Effector memory CD4-positive, alpha-beta T cell (primary cell): ENCODE measurements around the gene NUP214.

Experiments used
- DNase-seq, 3 donors: peaks; one replicate each; pipeline ENCODE4 v3.0.0-alpha.2; 2020
- H3K27ac ChIP-seq: 2 replicates; pipeline ENCODE4 v1.7.0; 2013; ENCODE audit warnings: mild to moderate bottlenecking, low read length, moderate library complexity; ENCODE audit not compliant: insufficient read depth, poor library complexity, severe bottlenecking
- H3K27me3 ChIP-seq: replicated peaks from 2 replicates; pipeline ENCODE4 v1.7.0; 2013; ENCODE audit warnings: mild to moderate bottlenecking, low read length; ENCODE audit not compliant: insufficient read depth, control insufficient read depth, poor library complexity, severe bottlenecking
- H3K36me3 ChIP-seq: 2 replicates; pipeline ENCODE4 v1.7.0; 2013; ENCODE audit warnings: mild to moderate bottlenecking, low read length, moderate library complexity; ENCODE audit not compliant: control insufficient read depth, insufficient read depth
- H3K4me1 ChIP-seq: 2 replicates; pipeline ENCODE4 v1.7.0; 2013; ENCODE audit warnings: low read length, mild to moderate bottlenecking; ENCODE audit not compliant: control insufficient read depth, insufficient read depth, poor library complexity, severe bottlenecking
- H3K4me3 ChIP-seq: 2 replicates; pipeline ENCODE4 v1.7.0; 2013; ENCODE audit warnings: low read length, low read depth, mild to moderate bottlenecking; ENCODE audit not compliant: insufficient read depth, poor library complexity, severe bottlenecking
- H3K9me3 ChIP-seq: 2 replicates; pipeline ENCODE4 v1.7.0; 2013; ENCODE audit warnings: mild to moderate bottlenecking, low read length, moderate library complexity; ENCODE audit not compliant: control insufficient read depth
- total RNA-seq, 3 donors: gene quantifications; one replicate each; lab custom pipeline; 2026; lab: John Stamatoyannopoulos, UW

NUP214 gene
- total RNA-seq: 60.0 to 119 (median 95.8) reads per million in 3 donors

- H3K27me3 ChIP-seq: no peaks in the 10 kb centered on the region
- H3K9me3 ChIP-seq: no peaks in the 10 kb centered on the region
- H3K36me3 ChIP-seq: peaks cover 24% of the 10 kb centered on the region
- peaks cover 10% of the 10 kb centered on the region for H3K4me1 ChIP-seq
- peak within 1 kb of the TSS; percentile 83 for H3K27ac ChIP-seq
- peak within 1 kb of the TSS; percentile 81 for H3K4me3 ChIP-seq
- DNase-seq: peak; percentile 99
These were observed at the start of gene NUP214 for GRCh38 chr9:131125288-131126058. Gene NUP214, plus strand, starts transcription at chr9:131125586. Its CDS starts 119 bp downstream, at chr9:131125705.

DNA sequence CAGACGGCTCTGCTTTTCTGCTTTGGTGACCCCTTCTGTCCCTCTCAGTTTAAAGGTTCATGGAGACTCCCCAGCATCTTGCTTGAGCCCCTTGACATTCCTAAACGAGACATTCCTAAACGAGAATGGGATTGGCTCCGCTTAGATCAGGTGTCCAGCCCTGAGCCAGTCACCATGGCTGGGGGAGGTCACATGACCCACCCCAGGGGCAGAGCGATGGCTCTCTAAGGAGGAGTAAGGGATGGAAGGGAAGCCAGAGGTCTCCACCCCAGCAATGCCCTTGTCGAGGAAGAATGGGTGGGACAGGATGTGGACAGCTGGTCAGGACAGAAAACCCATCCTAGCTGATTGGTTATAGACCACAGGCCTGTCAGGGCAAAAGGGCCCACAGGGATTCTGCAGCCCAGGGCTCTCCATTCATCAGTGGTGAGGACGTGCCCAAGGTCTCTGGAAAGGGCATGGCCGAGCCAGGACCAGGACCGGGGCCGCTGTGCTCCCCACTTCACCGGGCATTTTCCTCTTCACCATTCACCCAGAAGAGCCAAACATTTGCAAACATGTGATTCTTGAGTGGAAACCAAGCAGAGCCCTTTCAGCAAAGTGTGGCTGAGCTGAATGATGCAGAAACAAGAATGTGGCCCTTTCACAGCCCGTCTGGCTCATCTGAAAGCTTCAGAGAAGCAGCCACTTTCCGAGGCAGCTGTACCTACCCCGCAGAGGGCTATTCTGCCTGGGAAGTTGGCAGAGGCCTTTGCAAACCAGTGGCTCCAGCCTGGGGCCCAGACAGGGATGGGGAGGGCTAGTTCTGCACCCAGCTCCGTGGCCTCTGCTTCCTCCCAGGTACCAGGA lies 48.8 kb upstream of the NUP214 start:
- no peak overlapping the region for H3K27ac ChIP-seq
- no peaks in the 10 kb centered on the region for H3K9me3 ChIP-seq
- H3K4me1 ChIP-seq: no peaks in the 10 kb centered on the region
- no peak overlapping the region for H3K4me3 ChIP-seq
- no peak for DNase-seq
- H3K36me3 ChIP-seq: no peaks in the 10 kb centered on the region
- H3K27me3 ChIP-seq: no peaks in the 10 kb centered on the region

DNA sequence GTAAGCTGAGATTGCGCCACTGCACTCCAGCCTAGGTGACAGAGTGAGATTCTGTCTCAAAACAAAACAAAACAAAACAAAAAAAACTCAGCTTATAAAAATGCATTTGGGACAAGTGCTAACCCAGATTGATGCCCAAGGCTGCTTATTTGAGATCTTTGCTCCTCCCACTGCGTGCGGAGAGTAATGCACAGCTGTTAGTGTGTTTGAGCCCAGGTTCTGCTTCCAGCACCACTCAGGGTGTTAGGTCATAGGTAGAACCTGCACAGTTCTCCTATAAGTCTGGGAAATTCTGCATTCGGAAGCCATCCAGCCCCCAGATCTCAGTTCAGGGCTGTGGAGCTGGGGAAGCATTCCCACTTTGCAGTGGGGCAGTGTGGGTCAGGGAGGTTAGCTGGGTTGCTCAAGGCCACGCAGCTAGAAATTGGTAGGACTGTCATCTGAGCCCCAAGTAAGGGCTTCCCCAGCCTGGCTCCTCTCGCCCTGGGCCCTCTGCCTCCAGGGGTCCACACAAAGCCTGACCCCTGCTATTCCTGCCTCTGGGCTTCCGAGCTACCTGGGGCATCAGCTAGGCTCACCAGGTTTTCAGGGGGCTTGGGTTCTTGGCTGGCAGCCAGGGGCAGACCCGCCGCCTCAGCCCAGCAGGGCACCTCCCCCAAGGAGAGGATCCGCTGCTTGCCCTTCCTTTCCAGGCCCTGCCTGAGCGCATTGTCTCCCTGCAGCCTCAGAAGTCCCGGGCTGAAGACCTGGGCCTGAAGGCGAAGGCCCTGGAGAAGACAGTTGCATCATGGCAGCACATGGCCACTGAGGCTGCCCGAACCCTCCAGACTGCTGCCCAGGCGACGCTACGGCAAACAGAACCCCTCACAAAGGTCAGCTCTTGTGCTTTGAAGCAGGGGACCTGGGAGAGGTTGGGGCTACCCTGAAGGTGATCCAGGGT lies 46.7 kb upstream of the NUP214 start:
- DNase-seq: no peak
- Histone ChIP-seq H3K27me3 (no peaks in the 10 kb centered on the region), H3K4me3 (no peak overlapping the region), H3K4me1 (no peaks in the 10 kb centered on the region), H3K9me3 (no peaks in the 10 kb centered on the region), H3K36me3 (no peaks in the 10 kb centered on the region), H3K27ac (no peak overlapping the region)

- no peaks in the 10 kb centered on the region for H3K27me3 ChIP-seq
- no peak overlapping the region for H3K27ac ChIP-seq
- H3K4me3 ChIP-seq: no peak overlapping the region
- no peaks in the 10 kb centered on the region for H3K36me3 ChIP-seq
- H3K9me3 ChIP-seq: no peaks in the 10 kb centered on the region
- H3K4me1 ChIP-seq: no peaks in the 10 kb centered on the region
- no peak for DNase-seq
These were observed 44.8 kb upstream of the NUP214 start for GRCh38 chr9:131080589-131080988.

- no peak for DNase-seq
- H3K27me3 ChIP-seq: no peaks in the 10 kb centered on the region
- H3K27ac ChIP-seq: no peak overlapping the region
- H3K9me3 ChIP-seq: no peaks in the 10 kb centered on the region
- no peaks in the 10 kb centered on the region for H3K36me3 ChIP-seq
- H3K4me3 ChIP-seq: no peak overlapping the region
- H3K4me1 ChIP-seq: no peaks in the 10 kb centered on the region
These were observed 43.5 kb upstream of the NUP214 start for GRCh38 chr9:131081868-131082267.

GRCh38 chr9:131082774-131083512 lies 42.4 kb upstream of the NUP214 start:
- Histone ChIP-seq H3K27ac (no peak overlapping the region), H3K9me3 (no peaks in the 10 kb centered on the region), H3K27me3 (no peaks in the 10 kb centered on the region), H3K4me3 (no peak overlapping the region), H3K36me3 (no peaks in the 10 kb centered on the region), H3K4me1 (no peaks in the 10 kb centered on the region)
- no peak for DNase-seq

DNA sequence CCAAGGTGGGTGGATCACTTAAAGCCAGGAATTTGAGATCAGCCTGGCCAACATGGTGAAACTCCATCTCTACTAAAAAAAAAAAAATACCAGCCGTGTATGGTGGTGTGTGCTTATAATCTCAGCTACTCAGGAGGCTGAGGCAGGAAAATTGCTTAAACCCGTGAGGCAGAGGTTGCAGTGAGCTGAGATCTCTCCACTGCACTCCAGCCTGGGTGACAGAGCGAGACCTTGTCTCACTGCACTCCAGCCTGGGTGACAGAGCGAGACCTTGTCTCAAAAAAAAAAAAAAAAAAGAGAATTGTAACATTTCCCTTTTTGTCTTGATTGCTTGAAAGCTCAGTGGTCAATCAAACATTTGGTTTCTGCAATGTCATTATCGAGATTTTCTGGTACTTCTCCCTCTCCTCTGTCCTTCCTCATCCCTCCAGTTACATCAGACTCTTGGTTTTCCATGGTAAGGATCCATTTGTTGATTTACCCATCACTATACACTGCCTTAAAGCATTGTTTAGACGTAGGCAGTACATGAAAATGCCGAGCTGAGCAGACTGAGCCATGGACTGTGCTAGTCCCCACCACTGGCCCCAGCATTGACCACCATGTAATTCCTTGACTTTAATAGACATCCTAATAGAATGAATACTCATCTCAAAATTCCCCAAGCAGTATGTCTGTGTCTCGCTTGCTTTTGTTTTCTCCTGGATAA lies 40.6 kb upstream of the NUP214 start:
- Histone ChIP-seq H3K4me3 (no peak overlapping the region), H3K9me3 (no peaks in the 10 kb centered on the region), H3K27me3 (no peaks in the 10 kb centered on the region), H3K27ac (no peak overlapping the region), H3K36me3 (no peaks in the 10 kb centered on the region), H3K4me1 (no peaks in the 10 kb centered on the region)
- DNase-seq: no peak

DNA sequence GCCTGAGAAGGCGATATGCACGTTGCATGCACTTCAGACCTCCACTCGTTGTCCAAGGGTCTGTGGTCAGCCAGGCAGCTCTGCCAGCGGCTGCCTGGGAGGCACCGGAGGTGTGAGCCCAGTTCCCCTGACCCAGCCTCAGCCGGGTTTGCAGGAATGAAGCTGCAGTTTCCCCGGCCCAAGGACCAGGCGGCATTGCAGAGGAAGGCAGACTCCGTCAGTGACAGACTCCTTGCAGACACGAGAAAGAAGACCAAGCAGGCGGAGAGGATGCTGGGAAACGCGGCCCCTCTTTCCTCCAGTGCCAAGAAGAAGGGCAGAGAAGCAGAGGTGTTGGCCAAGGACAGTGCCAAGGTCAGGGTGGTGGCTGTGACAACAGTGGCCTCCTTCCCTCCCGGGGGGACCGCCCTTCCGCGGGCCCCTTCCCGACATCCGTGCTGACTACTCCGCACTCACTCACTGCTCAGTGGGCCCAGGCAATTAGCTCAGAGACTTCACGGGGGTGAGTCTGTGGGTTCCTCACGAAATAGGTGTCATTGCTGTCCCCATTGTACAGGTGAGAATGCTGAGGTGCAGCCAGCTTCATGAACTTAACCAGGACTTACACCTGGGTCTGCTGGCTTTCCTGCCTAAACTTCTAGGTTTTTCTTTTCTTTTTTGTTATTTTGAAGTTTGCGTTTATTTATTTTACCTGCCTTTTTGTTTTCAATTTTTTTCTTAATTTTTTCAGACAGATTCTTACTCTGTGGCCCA lies 39.8 kb upstream of the NUP214 start:
- Histone ChIP-seq H3K27ac (no peak overlapping the region), H3K36me3 (no peaks in the 10 kb centered on the region), H3K4me3 (no peak overlapping the region), H3K4me1 (no peaks in the 10 kb centered on the region), H3K9me3 (no peaks in the 10 kb centered on the region), H3K27me3 (no peaks in the 10 kb centered on the region)
- DNase-seq: no peak
